Hair follicle dermal papilla cell (primary cell): Measurements from ENCODE around the gene SRPK1. TPM values are rescaled to one million over a fixed set of nuclear protein-coding genes. Genes with fewer than 3 reads are reported as not detected.

Experiments used
- total RNA-seq: library from RNA; depleted of rRNA; stranded (reverse); fragments of >200 nt; gene quantifications from 2 replicates; pipeline ENCODE4 v1.2.3, GENCODE V29; 2012

Gene SRPK1
- 35.9 and 44.0 TPM in 2 replicates for total RNA-seq

GRCh38 chr6:35920793-35921732 is at the start of gene SRPK1:
SRPK1 (minus strand) TSS chr6:35921098; CDS start chr6:35921056, 42 bp downstream.

GRCh38 chr6:35804996-35805736 is 115.7 kb downstream of the SRPK1 start, which contains the start of gene LHFPL5:
LHFPL5 (plus strand) TSS chr6:35805352; CDS start chr6:35805671, 319 bp downstream.

Other genes starting within 250 kb of the SRPK1 start
- gene FKBP5, start 232.2 kb downstream of the SRPK1 start, total RNA-seq: 3.2 and 3.4 TPM in 2 replicates
- gene ARMC12, start 184.1 kb downstream of the SRPK1 start, total RNA-seq: 0.12 and 0.16 TPM in 2 replicates
- gene CLPSL2, start 144.5 kb downstream of the SRPK1 start, total RNA-seq: not detected in 2 replicates
- gene CLPSL1, start 140.1 kb downstream of the SRPK1 start, total RNA-seq: not detected in 2 replicates
- gene CLPS, start 123.8 kb downstream of the SRPK1 start, total RNA-seq: not detected in 2 replicates
- gene LHFPL5, start 115.7 kb downstream of the SRPK1 start, total RNA-seq: not detected in 2 replicates
- not detected in 2 replicates for gene SLC26A8, start 103.5 kb upstream of the SRPK1 start, total RNA-seq
- gene MAPK14, start 106.7 kb upstream of the SRPK1 start, total RNA-seq: 74.4 and 89.4 TPM in 2 replicates
- gene MAPK13, start 209.4 kb upstream of the SRPK1 start, total RNA-seq: 2.8 and 4.1 TPM in 2 replicates